ENCODE data around the gene ABCA5.

ABCA5 gene

DNA sequence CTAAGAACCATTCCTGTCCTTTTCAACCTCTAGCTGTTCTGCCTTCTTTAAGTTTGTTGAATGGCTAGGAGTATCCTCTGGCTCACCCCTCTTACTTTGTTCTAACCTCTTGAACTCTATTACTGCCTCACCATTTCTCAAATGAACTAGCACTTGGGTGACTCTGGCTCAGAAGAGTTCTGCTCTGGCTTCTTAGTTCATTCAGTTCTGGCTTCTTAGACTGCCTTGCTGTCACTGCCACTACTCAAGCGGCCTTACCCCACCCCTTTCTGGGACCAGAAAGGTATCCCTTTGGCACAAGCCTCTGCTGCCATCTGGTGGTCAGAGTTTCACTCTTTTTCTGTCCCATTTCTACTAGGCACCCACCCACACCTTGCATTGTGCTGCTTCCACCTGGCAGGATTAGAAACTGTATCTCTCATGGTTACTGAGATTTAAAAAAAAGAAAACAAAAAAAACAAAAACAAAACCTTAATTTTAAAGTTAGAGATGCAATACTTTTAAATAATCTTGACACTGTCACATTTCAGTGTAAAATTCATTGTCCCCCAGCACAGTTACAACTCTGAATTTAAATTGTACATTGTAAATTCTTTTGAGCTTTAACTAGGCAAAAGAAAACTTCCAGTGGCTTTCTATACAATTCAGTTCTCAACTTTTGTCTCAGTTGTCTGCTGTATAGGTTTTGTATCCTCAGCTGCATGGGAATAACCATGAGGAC, 91.4 kb downstream of the ABCA5 start:
- Histone ChIP-seq H3K4me1 (ENCODE audit: low read depth, poor library complexity, severe bottlenecking) (no peaks in the 10 kb centered on the region), H3K9ac (no peak overlapping the region), H4K20me1 (ENCODE audit: insufficient read depth) (no peaks in the 10 kb centered on the region), H2AFZ (ENCODE audit: low read depth) (no peak overlapping the region), H3K4me3 (IDR thresholded peaks at IDR 0.05; ENCODE audit: insufficient read depth, low read depth, low read length) (no peak overlapping the region), H3K79me2 (ENCODE audit: insufficient read depth, low read depth) (no peaks in the 10 kb centered on the region), H3K27ac (no peak overlapping the region), H3K36me3 (ENCODE audit: insufficient read depth) (no peaks in the 10 kb centered on the region), H3K27me3 (ENCODE audit: insufficient read depth, low read depth) (no peaks in the 10 kb centered on the region), H3K4me2 (no peak overlapping the region)
- TF ChIP-seq, protein P1, sequence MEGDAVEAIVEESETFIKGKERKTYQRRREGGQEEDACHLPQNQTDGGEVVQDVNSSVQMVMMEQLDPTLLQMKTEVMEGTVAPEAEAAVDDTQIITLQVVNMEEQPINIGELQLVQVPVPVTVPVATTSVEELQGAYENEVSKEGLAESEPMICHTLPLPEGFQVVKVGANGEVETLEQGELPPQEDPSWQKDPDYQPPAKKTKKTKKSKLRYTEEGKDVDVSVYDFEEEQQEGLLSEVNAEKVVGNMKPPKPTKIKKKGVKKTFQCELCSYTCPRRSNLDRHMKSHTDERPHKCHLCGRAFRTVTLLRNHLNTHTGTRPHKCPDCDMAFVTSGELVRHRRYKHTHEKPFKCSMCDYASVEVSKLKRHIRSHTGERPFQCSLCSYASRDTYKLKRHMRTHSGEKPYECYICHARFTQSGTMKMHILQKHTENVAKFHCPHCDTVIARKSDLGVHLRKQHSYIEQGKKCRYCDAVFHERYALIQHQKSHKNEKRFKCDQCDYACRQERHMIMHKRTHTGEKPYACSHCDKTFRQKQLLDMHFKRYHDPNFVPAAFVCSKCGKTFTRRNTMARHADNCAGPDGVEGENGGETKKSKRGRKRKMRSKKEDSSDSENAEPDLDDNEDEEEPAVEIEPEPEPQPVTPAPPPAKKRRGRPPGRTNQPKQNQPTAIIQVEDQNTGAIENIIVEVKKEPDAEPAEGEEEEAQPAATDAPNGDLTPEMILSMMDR (conservative IDR thresholded peaks at IDR 0.05; ENCODE audit: low read depth, low read length) = peak; percentile 95

DNA sequence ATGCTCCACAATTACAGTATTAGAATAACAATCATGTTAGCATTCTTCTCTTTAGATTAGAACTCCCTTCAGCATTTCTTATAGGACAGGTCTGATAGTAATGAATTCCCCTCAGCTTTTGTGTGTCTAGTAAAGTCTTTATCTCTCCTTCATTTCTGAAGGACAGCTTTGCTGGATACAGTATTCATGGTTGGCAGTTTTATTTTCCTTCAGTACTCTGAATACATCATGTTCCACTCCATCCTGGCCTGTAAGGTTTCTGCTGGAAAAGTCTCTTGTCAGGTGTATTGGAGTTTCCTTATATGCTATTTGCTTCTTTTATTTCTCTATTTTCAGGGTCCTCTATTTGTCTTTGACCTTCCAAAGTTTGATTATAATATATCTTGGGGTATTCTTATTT, 94.3 kb downstream of the ABCA5 start:
- TF ChIP-seq, protein P1 (conservative IDR thresholded peaks at IDR 0.05; ENCODE audit: low read depth, low read length) = no peak
- no peaks in the 10 kb centered on the region for H3K36me3 ChIP-seq (ENCODE audit: insufficient read depth)
- no peaks in the 10 kb centered on the region for H3K27me3 ChIP-seq (ENCODE audit: insufficient read depth, low read depth)
- no peaks in the 10 kb centered on the region for H3K79me2 ChIP-seq (ENCODE audit: insufficient read depth, low read depth)
- no peaks in the 10 kb centered on the region for H3K4me1 ChIP-seq (ENCODE audit: low read depth, poor library complexity, severe bottlenecking)
- no peak overlapping the region for H2AFZ ChIP-seq (ENCODE audit: low read depth)
- H3K4me2 ChIP-seq = no peak overlapping the region
- no peak overlapping the region for H3K4me3 ChIP-seq (IDR thresholded peaks at IDR 0.05; ENCODE audit: insufficient read depth, low read depth, low read length)
- H3K27ac ChIP-seq = no peak overlapping the region
- no peak overlapping the region for H3K9ac ChIP-seq
- H4K20me1 ChIP-seq (ENCODE audit: insufficient read depth) = no peaks in the 10 kb centered on the region

DNA sequence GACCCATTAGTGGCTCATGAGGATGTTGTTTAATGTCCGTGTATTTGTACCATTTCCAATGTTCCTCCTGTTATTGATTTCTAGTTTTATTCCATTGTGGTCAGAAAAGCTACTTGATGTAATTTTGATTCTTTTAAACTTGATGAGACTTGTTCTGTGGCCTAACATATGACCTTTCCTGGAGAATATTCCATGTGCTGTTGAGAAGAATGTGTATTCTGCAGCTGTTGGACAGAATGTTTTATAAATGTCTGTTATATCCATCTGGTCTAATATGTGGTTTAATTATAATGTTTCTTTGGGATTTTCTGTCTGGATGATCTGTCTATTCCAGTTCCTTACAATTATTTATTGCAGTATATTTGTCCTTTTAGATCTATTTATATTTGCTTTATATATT, 95.4 kb downstream of the ABCA5 start:
- Histone ChIP-seq H3K27me3 (ENCODE audit: insufficient read depth, low read depth) (no peaks in the 10 kb centered on the region), H3K9ac (no peak overlapping the region), H4K20me1 (ENCODE audit: insufficient read depth) (no peaks in the 10 kb centered on the region), H3K36me3 (ENCODE audit: insufficient read depth) (no peaks in the 10 kb centered on the region), H3K4me1 (ENCODE audit: low read depth, poor library complexity, severe bottlenecking) (no peaks in the 10 kb centered on the region), H3K4me3 (IDR thresholded peaks at IDR 0.05; ENCODE audit: insufficient read depth, low read depth, low read length) (no peak overlapping the region), H2AFZ (ENCODE audit: low read depth) (no peak overlapping the region), H3K79me2 (ENCODE audit: insufficient read depth, low read depth) (no peaks in the 10 kb centered on the region), H3K4me2 (no peak overlapping the region), H3K27ac (no peak overlapping the region)
- TF ChIP-seq, protein P1 (conservative IDR thresholded peaks at IDR 0.05; ENCODE audit: low read depth, low read length) = no peak

DNA sequence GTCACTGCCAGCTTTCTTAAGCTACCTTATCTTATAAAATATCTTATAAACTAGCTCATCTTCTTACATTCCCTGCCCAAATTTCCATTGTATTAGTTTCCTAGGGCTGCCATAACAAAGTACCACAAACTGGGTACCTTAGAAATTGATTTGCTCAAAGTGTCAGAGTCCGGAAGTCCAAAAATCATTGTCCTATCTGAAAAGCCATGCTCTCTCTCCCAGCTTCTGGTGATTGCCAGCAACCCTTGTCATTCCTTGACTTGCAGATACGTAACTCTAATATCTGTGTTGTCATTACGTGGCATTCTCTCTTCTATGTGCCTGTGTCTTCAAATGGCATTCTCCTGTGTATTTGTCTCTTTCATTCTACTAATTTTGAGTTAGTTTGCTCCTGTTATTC, 96.0 kb downstream of the ABCA5 start:
- Histone ChIP-seq H3K9ac (no peak overlapping the region), H4K20me1 (ENCODE audit: insufficient read depth) (no peaks in the 10 kb centered on the region), H3K79me2 (ENCODE audit: insufficient read depth, low read depth) (no peaks in the 10 kb centered on the region), H3K4me3 (IDR thresholded peaks at IDR 0.05; ENCODE audit: insufficient read depth, low read depth, low read length) (no peak overlapping the region), H3K4me2 (no peak overlapping the region), H3K27ac (no peak overlapping the region), H3K36me3 (ENCODE audit: insufficient read depth) (no peaks in the 10 kb centered on the region), H2AFZ (ENCODE audit: low read depth) (no peak overlapping the region), H3K27me3 (ENCODE audit: insufficient read depth, low read depth) (no peaks in the 10 kb centered on the region), H3K4me1 (ENCODE audit: low read depth, poor library complexity, severe bottlenecking) (no peaks in the 10 kb centered on the region)
- TF ChIP-seq, protein P1 (conservative IDR thresholded peaks at IDR 0.05; ENCODE audit: low read depth, low read length) = no peak

Measured in KMS-11 (cell line).